GM18519 (cell line): ENCODE data around the gene STRN.
"Not testable (repeated sequence)": the region's sequence is repeated elsewhere in the genome, so short reads cannot be mapped to it uniquely, and the experiment has no call there.

Source experiments
- ATAC-seq: cut with Tn5 transposase; IDR thresholded peaks from one replicate; pipeline ENCODE4 v1.9.1; 2021; ENCODE audit warnings: mild to moderate bottlenecking, moderate library complexity; ENCODE audit not compliant: unreplicated experiment, low FRiP score

Gene STRN

DNA sequence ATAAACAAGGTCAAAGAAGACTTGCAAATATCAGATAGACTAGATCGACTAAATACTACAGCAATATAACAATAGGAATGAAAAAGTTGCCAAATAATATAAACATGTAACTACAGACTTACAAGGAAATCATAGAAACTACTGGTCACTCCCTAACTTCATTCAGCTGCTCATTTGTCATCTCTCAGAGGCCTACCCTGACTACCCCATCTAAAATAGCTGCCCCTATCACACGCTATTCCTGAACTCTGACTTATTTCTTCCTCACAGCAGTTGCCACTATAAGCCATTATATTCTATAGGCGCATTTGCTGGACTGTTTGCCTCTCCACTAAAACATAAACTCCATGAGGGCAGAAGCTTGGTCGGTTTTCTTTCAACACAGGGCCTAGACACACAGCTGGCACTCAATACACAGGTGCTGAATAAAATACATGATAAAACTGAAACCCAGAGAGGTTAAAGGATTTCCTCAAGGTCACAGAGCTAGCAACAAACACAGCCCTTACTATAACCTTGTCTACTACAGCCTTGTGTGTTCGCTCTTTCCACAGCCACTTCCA is 1.8 kb downstream of the STRN start:
- ATAC-seq = no peak

DNA sequence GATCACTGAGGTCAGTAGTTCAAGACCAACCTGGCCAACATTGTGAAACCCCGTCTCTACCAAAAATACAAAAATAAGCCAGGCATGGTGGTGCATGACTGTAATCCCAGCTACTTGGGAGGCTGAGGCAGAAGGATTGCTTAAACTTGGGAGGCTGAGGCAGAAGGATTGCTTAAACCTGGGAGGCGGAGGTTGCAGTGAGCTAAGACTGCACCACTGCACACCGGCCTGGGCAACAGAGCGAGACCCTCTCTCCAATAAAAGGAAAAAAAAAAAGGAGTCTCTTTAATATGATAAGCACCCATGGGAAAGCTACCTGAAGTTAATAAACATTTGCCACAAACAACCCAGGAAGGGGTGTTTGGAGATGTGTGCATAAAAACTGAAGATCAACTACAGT is 2.6 kb downstream of the STRN start:
- no peak for ATAC-seq

DNA sequence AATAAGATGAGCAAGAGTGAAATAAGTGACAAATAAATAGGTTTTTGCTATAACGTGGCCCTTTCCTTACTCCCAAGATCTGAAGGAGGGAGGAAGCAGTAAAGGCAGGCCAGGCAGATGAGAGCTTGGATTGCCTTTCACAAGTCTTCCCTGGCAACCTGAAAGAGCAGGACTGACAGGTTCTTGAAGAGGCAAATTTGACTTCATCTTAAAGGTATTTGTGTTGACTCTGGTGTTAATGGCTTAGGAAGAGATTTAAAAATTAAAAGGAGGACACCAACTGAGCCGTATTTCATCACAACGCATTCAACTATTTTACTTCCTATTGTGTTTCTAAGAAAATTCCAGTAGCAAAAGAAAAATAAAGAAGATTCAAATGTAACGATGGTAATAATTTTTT is 3.2 kb downstream of the STRN start:
- ATAC-seq = no peak

- no peak for ATAC-seq
These were observed 5.6 kb downstream of the STRN start for GRCh38 chr2:36960773-36961172.

DNA sequence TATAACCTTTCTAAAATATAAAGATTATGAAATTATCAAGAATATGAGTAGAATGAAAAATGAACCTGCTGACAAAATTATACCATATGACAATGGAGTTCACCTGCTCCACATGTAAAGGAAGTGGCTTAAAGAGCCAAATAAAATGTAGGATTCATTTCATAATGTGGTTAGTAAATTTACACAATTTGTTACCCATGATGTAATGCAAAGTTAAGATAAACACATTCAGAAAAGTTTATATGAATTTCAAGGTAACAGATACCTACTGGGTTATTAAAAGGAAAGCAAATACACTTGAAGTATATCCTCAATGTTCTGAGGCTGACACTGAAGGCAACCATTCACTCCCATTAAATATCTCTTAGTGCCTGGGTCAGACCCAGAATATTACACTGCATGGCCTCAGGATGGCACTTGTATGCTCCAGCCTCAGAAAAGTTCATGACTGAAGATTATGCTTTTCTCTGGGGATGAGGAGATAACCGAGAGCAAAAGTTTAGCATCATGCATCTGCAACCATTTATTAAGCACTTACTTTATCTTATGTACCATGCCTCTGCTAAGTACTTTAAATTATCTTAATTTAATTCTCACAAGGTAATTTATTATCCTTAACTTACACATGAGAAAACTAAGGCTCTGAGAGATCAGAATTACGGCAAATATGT is 6.2 kb downstream of the STRN start:
- no peak for ATAC-seq

DNA sequence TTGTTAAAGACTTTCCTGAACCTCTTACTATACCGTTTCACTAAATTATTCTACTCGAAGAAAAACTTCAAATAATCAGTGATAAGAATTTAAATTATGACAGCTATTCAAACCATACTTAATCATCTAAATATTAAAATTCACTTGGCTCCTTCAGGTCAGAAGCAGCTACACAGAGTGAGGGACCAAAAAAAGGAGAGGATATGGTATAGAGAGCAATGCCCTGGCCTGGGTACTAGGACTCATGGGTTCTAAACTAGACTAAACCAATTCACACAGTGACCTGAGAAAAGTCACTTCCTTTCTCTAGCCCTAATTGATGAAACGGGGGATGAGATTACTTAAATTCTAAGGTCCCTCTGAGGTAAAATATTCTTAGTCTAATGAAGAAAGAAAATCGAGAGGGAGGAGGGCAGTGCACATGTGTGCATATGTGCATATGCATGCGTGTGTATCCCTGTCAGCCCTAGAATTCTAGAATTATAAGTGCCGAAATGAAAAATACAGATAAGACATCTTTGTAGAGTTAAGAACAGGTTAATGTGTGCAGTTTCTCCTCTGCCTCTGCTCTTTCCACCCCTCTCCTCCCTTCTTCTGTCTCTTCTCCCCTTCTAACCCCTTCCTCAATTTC is 11.2 kb downstream of the STRN start:
- no peak for ATAC-seq

GRCh38 chr2:36952748-36953197 is 13.6 kb downstream of the STRN start:
- ATAC-seq = no peak

DNA sequence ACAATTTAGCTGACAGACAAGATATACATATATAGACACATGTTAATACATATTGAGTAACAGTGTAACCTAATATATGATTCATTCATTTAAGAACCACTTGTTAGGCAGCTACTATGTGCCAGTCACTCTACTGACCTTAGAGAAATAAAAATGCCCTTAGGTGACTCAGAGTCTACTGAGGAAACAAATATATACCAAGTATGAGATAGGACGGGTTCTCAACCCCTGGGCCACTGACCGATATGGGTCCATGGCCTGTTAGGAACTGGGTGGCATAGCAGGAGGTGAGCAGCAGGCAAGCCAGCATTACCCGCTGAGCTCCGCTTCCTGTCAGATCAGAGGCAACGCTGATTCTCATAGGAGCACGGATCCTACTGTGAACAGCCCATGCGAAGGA is 14.8 kb downstream of the STRN start:
- no peak for ATAC-seq

DNA sequence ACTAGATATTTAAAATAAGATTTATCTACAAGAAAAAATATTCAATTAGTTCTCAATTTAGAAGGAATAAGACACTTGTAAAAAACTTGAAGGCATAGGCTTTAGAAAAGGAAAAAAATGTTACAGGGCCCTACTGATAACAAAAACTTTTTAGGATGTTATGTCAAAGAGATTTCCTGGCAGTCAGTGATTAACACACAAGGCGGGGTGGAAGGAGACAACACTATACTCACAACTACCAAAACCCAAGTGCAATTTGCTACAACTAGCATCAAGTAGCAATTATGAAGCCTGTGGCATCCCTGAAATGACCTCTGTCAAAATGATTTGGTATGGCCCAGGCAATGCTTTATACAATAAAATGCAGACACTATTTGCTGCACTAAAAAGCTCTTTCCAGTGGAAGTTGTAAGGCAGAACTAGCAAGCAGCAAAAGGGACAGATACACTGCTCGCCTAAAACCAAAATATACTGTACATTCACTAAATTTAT is 15.3 kb downstream of the STRN start:
- no peak for ATAC-seq

DNA sequence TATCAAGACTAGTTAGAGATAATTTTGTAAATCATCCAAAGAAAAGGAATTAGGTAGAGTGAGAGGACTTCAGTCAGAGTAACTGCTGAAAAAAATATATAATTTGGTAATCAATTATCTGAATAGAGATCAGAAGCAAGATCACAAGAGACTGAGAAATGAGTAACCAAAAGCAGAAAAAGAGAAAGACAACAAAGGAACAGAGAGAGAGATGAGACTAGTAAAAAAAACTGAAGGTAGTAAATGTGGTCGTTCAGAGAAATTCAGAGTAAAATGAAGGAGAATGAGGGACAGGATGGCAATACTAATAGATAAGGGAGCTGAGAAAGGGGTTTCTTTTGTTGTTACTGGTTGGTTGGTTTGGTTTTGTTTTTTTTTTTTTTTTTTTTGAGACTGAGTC is 16.5 kb downstream of the STRN start:
- ATAC-seq = no peak

GRCh38 chr2:36945240-36945639 is 21.1 kb downstream of the STRN start:
- not testable (repeated sequence) for ATAC-seq

- no peak for ATAC-seq
These were observed 24.5 kb downstream of the STRN start for GRCh38 chr2:36941867-36942266.

DNA sequence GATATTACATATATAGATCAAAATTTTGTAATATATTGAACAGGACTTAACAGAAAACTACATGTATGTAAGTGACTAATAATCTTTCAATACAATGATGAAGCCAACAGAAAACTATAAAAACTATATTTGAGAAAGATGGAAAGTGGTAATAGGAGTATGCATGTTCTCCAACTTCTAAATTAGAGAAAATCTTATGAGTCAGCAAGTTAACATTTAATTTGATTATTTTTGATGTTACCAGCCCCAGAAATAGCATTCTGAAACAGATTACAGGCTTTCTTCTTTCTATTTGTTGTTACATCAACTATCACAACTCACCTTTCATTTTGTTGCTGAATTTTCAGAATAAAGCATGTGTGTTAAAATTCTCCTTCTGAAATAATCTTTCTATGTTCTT is 29.8 kb downstream of the STRN start:
- ATAC-seq = not testable (repeated sequence)

GRCh38 chr2:36931688-36932087 is 34.6 kb downstream of the STRN start:
- not testable (repeated sequence) for ATAC-seq

GRCh38 chr2:36930787-36931410 is 35.4 kb downstream of the STRN start:
- ATAC-seq = not testable (repeated sequence)

- not testable (repeated sequence) for ATAC-seq
These were observed 39.9 kb downstream of the STRN start for GRCh38 chr2:36926175-36927132.

DNA sequence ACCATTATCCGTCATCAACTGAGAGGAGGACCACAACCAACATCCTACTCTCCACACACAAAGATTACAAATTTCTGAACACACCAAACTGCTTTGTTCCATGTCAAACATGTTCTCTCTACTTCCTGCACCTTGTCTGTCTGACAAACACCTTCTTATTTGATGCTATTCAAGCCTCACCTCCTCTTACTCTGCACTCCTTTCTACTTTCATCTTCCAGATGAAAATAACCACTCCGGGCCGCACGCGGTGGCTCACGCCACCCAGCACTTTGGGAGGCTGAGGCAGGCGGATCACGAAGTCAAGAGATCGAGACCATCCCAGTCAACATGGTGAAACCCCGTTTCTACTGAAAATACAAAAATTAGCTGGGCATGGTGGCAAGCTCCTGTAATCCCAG is 43.7 kb downstream of the STRN start:
- ATAC-seq = not testable (repeated sequence)

DNA sequence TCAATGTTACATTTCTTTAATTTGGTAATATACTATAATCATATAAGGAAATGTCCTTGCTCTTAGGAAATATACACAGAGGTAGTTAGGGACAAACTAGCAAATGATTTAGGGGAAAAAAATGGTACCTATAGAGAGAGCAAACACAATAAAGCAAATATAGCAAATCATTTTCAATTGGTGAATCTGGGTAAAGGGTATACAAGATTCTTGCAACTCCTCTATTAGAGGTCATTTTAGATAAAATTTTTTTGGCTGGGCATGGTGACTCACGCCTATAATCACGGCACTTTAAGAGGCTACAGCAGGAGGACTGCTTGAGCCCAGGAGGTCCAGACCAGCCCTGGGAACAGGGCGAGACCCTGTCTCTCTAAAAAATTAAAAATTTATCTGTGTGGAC is 44.4 kb downstream of the STRN start:
- no peak for ATAC-seq

- ATAC-seq = no peak
These were observed 47.1 kb downstream of the STRN start for GRCh38 chr2:36919041-36919837.
